Smooth muscle cell (in vitro differentiated cells): ENCODE results near the gene PFDN4. TPM values are rescaled to one million over a fixed set of nuclear protein-coding genes. Genes with fewer than 3 reads are reported as not detected.
A peak's percentile ranks its signal among the peaks of the same experiment; 100 is the strongest.
"Not testable (repeated sequence)": the region's sequence is repeated elsewhere in the genome, so short reads cannot be mapped to it uniquely, and the experiment has no call there.

Experiments
- DNase-seq: peaks from one replicate; lab custom pipeline; 2025; ENCODE audit not compliant: unreplicated experiment; lab: John Stamatoyannopoulos, UW
- H2AFZ ChIP-seq: fragments of 200-600 bp; sonication (generic); 2 replicates; pipeline ENCODE4 v1.6.0; 2016; ENCODE audit warnings: antibody characterized with exemption, low read depth, mild to moderate bottlenecking
- H3F3A ChIP-seq: fragments of 200-600 bp; sonication (generic); 2 replicates; pipeline ENCODE4 v1.6.0; 2017; ENCODE audit warnings: antibody characterized with exemption, low read depth
- H3K27ac ChIP-seq: fragments of 200-600 bp; sonication (generic); 2 replicates; pipeline ENCODE4 v1.5.1; 2016; ENCODE audit warnings: low read depth, mild to moderate bottlenecking
- H3K27me3 ChIP-seq: fragments of 200-600 bp; sonication (generic); 2 replicates; pipeline ENCODE4 v1.6.1; 2016; ENCODE audit warnings: low read depth, mild to moderate bottlenecking
- H3K36me3 ChIP-seq: fragments of 200-600 bp; sonication (generic); 2 replicates; pipeline ENCODE4 v1.5.1; 2016; ENCODE audit warnings: low read depth
- H3K4me1 ChIP-seq: fragments of 200-600 bp; sonication (generic); 2 replicates; pipeline ENCODE4 v1.5.1; 2016; ENCODE audit warnings: low read depth
- H3K4me2 ChIP-seq: fragments of 200-600 bp; sonication (generic); 2 replicates; pipeline ENCODE4 v1.6.0; 2016; ENCODE audit warnings: mild to moderate bottlenecking
- H3K4me3 ChIP-seq: fragments of 200-600 bp; sonication (generic); 2 replicates; pipeline ENCODE4 v1.5.1; 2016; ENCODE audit warnings: mild to moderate bottlenecking
- H3K79me2 ChIP-seq: fragments of 200-600 bp; sonication (generic); 2 replicates; pipeline ENCODE4 v1.6.0; 2016; ENCODE audit warnings: low read depth, mild to moderate bottlenecking
- H3K9ac ChIP-seq: fragments of 200-600 bp; sonication (generic); 2 replicates; pipeline ENCODE4 v1.6.0; 2016; ENCODE audit warnings: low read depth
- H3K9me3 ChIP-seq: fragments of 200-600 bp; sonication (generic); replicated peaks from 2 replicates; pipeline ENCODE4 v1.5.1; 2016; ENCODE audit warnings: low read depth
- H4K20me1 ChIP-seq: fragments of 200-600 bp; sonication (generic); 2 replicates; pipeline ENCODE4 v1.6.0; 2016; ENCODE audit warnings: low read depth
- WGBS: methylation state at CpG from one replicate; pipeline ENCODE4 v1.1.7; 2016; ENCODE audit warnings: low lambda C conversion rate; 5-methylcytosine and 5-hydroxymethylcytosine counted together
- polyA plus RNA-seq: library from polyadenylated mRNA; unstranded; fragments of >200 nt; fragmentation: Nextera tagmentation; extraction: Ambion mirVana; gene quantifications from 2 replicates; pipeline ENCODE4 v1.2.1, GENCODE V29; 2016
- total RNA-seq: library from RNA; depleted of rRNA; stranded (reverse); fragments of >200 nt; gene quantifications from 2 replicates; pipeline ENCODE4 v1.2.3, GENCODE V29; 2014
- TF ChIP-seq, protein P1 (sequence below): fragments of 200-600 bp; sonication (generic); IDR thresholded peaks from 2 replicates; pipeline ENCODE4 v1.5.1; 2017; ENCODE audit warnings: borderline replicate concordance, mild to moderate bottlenecking, antibody characterized with exemption; ENCODE audit not compliant: insufficient read depth, poor library complexity, severe bottlenecking

The PFDN4 gene
- total and polyA plus RNA-seq, 2 experiments from 2014 or later, result 47.6 to 240 TPM

DNA sequence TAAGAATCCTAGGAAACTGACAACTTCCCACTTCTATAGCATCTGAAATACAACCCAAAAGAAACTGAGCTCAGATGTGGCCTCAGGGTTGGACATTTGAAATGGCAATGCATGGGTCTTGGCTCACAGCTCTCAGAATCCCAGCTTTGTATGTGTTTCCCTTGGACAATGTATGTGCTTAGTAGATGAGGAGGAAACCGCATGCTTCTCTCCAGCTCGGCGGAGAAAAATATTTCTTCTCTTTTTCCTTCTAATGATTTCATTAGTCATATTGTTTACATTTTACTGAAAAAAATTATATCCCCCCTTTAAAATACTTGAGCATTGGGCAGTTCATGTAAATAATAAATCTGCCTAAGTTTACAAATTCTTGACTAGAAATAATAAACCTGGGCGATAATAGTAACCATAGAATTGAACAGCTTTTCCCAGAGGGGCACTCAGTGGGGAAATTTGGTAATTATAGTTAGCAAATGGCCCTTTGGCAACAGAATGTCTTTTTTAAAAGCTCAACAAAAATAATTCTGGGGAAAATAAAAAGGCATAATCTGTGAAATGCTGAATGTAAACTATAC, 55.3 kb downstream of the PFDN4 start:
- Histone ChIP-seq H3K4me1 (peaks cover 16% of the 10 kb centered on the region), H3K4me3 (no peak overlapping the region), H3K9me3 (no peaks in the 10 kb centered on the region), H2AFZ (no peak overlapping the region), H3K27me3 (no peaks in the 10 kb centered on the region), H4K20me1 (no peaks in the 10 kb centered on the region), H3F3A (no peaks in the 10 kb centered on the region), H3K36me3 (no peaks in the 10 kb centered on the region), H3K79me2 (no peaks in the 10 kb centered on the region), H3K27ac (no peak overlapping the region), H3K4me2 (no peak overlapping the region), H3K9ac (no peak overlapping the region)
- TF ChIP-seq, protein P1, sequence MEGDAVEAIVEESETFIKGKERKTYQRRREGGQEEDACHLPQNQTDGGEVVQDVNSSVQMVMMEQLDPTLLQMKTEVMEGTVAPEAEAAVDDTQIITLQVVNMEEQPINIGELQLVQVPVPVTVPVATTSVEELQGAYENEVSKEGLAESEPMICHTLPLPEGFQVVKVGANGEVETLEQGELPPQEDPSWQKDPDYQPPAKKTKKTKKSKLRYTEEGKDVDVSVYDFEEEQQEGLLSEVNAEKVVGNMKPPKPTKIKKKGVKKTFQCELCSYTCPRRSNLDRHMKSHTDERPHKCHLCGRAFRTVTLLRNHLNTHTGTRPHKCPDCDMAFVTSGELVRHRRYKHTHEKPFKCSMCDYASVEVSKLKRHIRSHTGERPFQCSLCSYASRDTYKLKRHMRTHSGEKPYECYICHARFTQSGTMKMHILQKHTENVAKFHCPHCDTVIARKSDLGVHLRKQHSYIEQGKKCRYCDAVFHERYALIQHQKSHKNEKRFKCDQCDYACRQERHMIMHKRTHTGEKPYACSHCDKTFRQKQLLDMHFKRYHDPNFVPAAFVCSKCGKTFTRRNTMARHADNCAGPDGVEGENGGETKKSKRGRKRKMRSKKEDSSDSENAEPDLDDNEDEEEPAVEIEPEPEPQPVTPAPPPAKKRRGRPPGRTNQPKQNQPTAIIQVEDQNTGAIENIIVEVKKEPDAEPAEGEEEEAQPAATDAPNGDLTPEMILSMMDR, result no peak
- DNase-seq, result no peak
- 86% methylated on average over 4 of the region's 4 CpGs for WGBS

DNA sequence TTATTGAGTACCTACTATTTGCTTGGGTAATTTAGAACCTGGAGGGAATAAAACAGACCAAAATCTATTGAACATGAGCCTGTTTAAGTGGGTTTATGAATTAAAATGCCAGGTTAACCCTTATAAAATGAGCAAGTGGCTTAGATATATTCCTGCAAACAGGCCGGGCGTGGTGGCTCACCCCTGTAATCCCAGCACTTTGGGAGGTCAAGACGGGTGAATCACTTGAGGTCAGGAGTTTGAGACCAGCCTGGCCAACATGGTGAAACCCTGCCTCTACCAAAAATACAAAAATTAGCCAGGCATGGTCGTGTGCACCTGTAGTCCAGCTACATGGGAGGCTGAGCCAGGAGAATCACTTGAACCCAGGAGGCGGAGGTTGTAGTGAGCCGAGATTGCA, 57.9 kb downstream of the PFDN4 start:
- 95% methylated on average over 6 of the region's 6 CpGs for WGBS
- H3K4me1 ChIP-seq, result peaks cover 16% of the 10 kb centered on the region
- not testable (repeated sequence) for H4K20me1 ChIP-seq, H2AFZ ChIP-seq, H3K36me3 ChIP-seq, H3K4me2 ChIP-seq, H3K4me3 ChIP-seq, DNase-seq, H3K27ac ChIP-seq, H3K79me2 ChIP-seq, H3K9me3 ChIP-seq, H3F3A ChIP-seq, H3K27me3 ChIP-seq, H3K9ac ChIP-seq

DNA sequence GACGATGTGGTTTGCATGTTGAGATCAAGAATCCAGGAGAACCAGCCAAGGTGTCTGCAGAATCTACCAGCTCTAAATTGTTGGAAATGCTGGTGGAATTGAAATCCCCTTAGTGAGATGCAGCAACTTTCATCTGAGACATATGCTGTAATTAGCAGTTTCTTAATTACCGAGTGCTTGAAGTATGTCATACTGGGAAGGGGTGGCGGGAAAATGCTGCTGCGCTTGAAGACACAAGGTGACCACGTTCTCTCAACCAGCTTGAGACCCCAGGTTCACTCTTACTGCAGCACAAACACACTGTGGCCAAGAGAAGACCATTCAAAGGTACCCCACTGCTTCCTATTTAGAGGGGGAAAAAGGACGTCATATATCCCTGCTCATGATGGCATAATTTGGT, 59.0 kb downstream of the PFDN4 start:
- TF ChIP-seq, protein P1, result no peak
- H2AFZ ChIP-seq, result no peak overlapping the region
- peaks cover 4% of the 10 kb centered on the region for H3F3A ChIP-seq
- H3K4me1 ChIP-seq, result peaks cover 16% of the 10 kb centered on the region
- H3K4me2 ChIP-seq, result peak overlapping the region; percentile 36
- no peaks in the 10 kb centered on the region for H4K20me1 ChIP-seq
- H3K27me3 ChIP-seq, result no peaks in the 10 kb centered on the region
- no peak for DNase-seq
- peak overlapping the region; percentile 66 for H3K27ac ChIP-seq
- no peaks in the 10 kb centered on the region for H3K9me3 ChIP-seq
- 84% methylated on average over 6 of the region's 6 CpGs for WGBS
- no peaks in the 10 kb centered on the region for H3K79me2 ChIP-seq
- H3K9ac ChIP-seq, result no peak overlapping the region
- no peaks in the 10 kb centered on the region for H3K36me3 ChIP-seq
- no peak overlapping the region for H3K4me3 ChIP-seq

DNA sequence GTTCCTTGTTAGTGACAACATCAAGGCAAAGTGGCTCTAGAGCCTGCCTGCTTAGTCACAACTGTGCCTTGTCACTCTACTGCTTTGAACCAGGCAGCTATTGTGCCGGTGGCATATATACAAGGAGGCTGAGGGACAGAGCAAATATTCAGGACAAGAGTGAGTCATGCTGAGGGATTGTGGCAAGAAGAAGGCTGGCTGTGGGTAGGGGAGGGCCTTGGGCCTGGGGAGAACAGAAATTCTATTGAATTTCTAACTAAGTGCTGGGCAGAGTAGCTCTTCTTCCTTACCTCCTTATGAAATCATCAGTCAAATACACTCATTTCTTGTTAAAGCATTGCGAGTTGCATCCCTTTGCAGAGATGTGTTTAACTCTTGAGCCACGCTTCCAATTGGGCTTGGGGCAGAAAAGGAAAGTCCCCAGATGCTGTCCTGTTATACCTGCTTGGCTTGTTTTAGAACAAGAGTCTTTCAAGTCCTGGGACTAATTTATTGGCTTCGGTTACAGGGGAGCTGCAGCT, 59.7 kb downstream of the PFDN4 start:
- TF ChIP-seq, protein P1, result no peak
- peaks cover 16% of the 10 kb centered on the region for H3K4me1 ChIP-seq
- H3K27ac ChIP-seq, result peak overlapping the region; percentile 66
- H3F3A ChIP-seq, result peaks cover 4% of the 10 kb centered on the region
- WGBS, result 29% methylated on average over 4 of the region's 4 CpGs
- H2AFZ ChIP-seq, result peak overlapping the region; percentile 15
- H3K36me3 ChIP-seq, result no peaks in the 10 kb centered on the region
- H3K9ac ChIP-seq, result no peak overlapping the region
- H4K20me1 ChIP-seq, result no peaks in the 10 kb centered on the region
- DNase-seq, result no peak
- peak overlapping the region; percentile 36 for H3K4me2 ChIP-seq
- H3K4me3 ChIP-seq, result no peak overlapping the region
- no peaks in the 10 kb centered on the region for H3K27me3 ChIP-seq
- no peaks in the 10 kb centered on the region for H3K79me2 ChIP-seq
- H3K9me3 ChIP-seq, result no peaks in the 10 kb centered on the region
